Islet precursor cell (in vitro differentiated cells): ENCODE data around the gene HK2.

Experiments
- DNase-seq: peaks from one replicate; pipeline ENCODE4 v3.0.0-alpha.2; 2018

HK2 gene

DNA sequence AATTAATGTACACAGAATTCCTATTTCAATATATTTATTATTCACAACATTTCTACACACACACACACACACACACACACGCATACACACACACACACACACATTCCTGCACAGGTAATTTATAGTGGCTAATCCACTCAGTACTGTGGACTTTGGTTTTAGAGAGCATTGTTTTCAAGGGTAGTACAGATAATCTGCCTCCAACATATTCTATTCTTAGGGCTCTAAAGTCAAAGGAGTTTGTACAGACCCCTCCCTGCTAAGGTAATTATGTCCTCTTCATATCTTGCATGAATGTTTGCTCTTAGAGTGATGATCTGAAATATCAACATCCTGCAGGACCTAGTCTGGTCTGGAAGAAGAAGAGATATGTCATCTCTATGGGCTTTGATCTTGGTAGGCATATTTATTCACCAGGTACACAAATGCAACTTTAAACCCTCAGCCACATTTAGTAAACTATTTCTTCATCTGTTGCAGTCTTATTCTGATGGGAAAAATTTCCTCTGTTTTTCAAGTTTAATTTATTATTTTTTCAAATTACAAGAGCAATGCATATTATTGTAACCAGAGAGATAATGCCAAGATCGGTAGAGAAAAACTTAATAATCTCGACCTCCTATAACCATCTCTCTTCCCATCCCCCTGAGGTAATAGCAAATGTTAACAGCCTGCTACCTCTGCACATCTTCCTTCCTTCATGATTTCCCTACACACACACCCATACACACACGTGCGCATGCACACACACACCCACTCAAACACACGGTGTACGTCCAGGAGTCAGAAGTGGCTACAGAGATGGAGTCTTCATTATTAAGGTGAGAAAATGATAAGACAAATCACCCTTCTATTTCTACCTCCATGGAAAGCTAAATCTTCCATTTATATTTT lies 106.2 kb downstream of the HK2 start:
- DNase-seq: no peak

GRCh38 chr2:74941284-74941683 lies 107.4 kb downstream of the HK2 start:
- DNase-seq: no peak

DNA sequence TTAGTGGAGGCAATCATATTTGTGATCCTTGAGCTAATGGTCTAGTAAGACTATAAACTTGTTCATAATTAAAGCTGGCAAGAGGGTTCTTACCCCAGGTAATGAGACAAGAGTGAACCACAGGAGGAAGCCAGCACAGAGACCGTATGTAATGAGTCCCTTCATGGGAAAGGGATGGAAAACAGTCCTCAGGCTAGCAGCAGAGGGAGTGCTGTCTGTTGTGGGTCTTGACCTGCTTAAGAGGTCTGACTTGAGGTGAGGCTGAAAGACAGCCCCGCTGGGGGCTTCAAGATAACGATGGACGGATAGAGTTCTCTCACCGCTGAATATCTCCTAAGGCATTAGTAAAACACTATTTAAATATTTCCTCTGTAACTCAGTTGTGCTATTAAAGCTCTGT lies 108.3 kb downstream of the HK2 start:
- DNase-seq: no peak
